Activated CD8-positive, alpha-beta T cell treated with anti-CD3 and anti-CD28 coated beads, Interleukin-2, amount 10 ng/mL, durations not matched to agents 7 days and 5 days (primary cell): ENCODE measurements around the gene PASK. TPM values are rescaled to one million over a fixed set of nuclear protein-coding genes. Genes with fewer than 3 reads are reported as not detected.

Source experiments
- ATAC-seq: fragments of 150-1000 bp; cut with Tn5 transposase; one replicate; pipeline ENCODE4 v1.10.0; 2021; ENCODE audit warnings: moderate library complexity
- CTCF ChIA-PET: fragments of 350-600 bp; sonication (Branson Sonifier 250); formaldehyde crosslinking; loops from one replicate; lab custom pipeline; 2021; ENCODE audit warnings: antibody characterized with exemption; lab: Charles Lee
- POLR2A ChIA-PET: fragments of 350-600 bp; sonication (Branson Sonifier 250); formaldehyde crosslinking; loops from one replicate; lab custom pipeline; 2021; ENCODE audit warnings: antibody characterized with exemption; lab: Charles Lee
- DNase-seq: peaks from one replicate; pipeline ENCODE4 v3.0.0-alpha.2; 2020
- H3K27ac Mint-ChIP-seq: one replicate; pipeline ENCODE4 v1.8.0; 2021; ENCODE audit warnings: mild to moderate bottlenecking, mixed read lengths
- H3K27me3 Mint-ChIP-seq: one replicate; pipeline ENCODE4 v1.8.0; 2021; ENCODE audit warnings: low read depth, mixed read lengths
- H3K36me3 Mint-ChIP-seq: one replicate; pipeline ENCODE4 v1.8.0; 2021; ENCODE audit warnings: low read depth, mixed read lengths
- H3K4me1 Mint-ChIP-seq: one replicate; pipeline ENCODE4 v1.8.0; 2021; ENCODE audit warnings: low read depth, mixed read lengths
- H3K4me3 Mint-ChIP-seq: one replicate; pipeline ENCODE4 v1.8.0; 2021; ENCODE audit warnings: mild to moderate bottlenecking, mixed read lengths
- H3K9me3 Mint-ChIP-seq: one replicate; pipeline ENCODE4 v1.8.0; 2022; ENCODE audit warnings: mixed read lengths; ENCODE audit not compliant: insufficient read depth
- total RNA-seq, 2 experiments: library from RNA; stranded (reverse); gene quantifications; one replicate each; pipeline ENCODE4 v1.2.3, GENCODE V29; 2021

Gene PASK
- total RNA-seq, 2 experiments from 2014 or later = 46.7 to 52.4 TPM

DNA sequence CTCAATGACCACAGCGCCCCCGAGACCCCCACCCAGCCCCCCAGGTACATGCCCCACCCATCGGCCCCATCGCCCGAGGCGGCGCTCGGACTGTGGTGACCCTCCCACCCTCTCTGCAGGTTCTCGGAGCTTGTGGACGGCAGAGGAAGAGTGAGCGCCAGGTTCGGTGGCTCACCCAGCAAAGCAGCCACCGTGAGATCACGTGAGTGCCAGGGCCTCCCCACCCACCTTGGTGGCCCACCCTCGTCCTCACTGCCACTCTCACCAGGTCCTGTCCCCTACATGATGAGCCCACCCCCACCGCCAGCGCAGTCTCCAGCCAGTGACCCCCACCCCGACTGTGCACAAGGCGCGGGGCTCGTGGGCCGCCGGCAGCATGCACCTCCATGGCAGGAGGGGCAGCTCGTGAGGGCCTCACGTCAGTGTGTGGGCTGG lies 77.6 kb downstream of the PASK start:
- no peak overlapping the region for H3K4me3 Mint-ChIP-seq
- POLR2A ChIA-PET = no interaction called here
- ATAC-seq (no peak), DNase-seq (no peak)
- no peaks in the 10 kb centered on the region for H3K36me3 Mint-ChIP-seq
- H3K27me3 Mint-ChIP-seq = no peaks in the 10 kb centered on the region
- H3K27ac Mint-ChIP-seq = no peak overlapping the region
- CTCF ChIA-PET = no interaction called here
- H3K9me3 Mint-ChIP-seq = no peaks in the 10 kb centered on the region
- no peaks in the 10 kb centered on the region for H3K4me1 Mint-ChIP-seq

DNA sequence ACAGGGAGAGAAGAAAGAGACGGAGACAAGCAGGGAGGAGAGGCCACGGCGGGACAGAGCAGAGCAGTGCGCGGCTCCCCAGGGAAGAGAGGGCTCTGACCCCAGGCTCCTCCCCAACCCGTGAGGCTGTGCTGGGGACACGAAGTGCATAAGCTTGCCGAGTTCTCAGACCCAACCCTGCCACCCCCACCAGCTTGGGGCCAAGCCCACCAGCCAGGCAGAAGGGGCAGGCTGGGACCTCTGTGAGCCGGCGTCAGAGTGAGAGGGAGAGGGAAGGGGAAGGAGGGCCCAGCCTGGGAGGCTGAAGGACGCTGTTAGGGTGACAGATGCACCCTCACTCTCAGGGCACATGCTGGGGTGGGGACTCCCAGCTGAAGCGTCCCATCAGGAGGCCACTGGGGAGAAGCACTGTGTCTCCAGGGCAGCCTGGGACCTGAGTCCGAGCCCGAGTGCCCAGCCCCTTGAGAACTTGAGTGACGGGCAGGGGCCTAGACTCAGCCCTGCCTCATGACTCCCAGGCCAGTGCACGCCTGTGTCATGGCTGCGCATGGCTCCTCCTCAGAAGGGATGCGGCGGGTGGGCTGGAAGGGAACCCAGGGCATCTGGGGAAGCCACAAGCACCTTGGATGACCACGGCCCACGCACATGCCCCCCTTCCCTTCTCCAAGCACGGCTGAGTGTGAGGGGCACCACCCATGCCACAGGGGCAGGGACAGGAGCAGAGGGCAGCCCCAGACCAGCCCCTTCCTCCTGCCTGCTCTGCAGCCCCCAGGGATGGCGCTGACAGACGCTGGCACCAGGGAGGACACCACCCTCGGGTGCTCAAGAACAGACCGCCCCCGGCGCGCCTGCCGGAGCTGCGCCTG lies 78.2 kb downstream of the PASK start:
- no peak overlapping the region for H3K4me3 Mint-ChIP-seq
- POLR2A ChIA-PET = no interaction called here
- H3K36me3 Mint-ChIP-seq = no peaks in the 10 kb centered on the region
- H3K27ac Mint-ChIP-seq = no peak overlapping the region
- DNase-seq = no peak
- no peaks in the 10 kb centered on the region for H3K27me3 Mint-ChIP-seq
- H3K4me1 Mint-ChIP-seq = no peaks in the 10 kb centered on the region
- no peaks in the 10 kb centered on the region for H3K9me3 Mint-ChIP-seq
- ATAC-seq = no peak
- CTCF ChIA-PET = no interaction called here

DNA sequence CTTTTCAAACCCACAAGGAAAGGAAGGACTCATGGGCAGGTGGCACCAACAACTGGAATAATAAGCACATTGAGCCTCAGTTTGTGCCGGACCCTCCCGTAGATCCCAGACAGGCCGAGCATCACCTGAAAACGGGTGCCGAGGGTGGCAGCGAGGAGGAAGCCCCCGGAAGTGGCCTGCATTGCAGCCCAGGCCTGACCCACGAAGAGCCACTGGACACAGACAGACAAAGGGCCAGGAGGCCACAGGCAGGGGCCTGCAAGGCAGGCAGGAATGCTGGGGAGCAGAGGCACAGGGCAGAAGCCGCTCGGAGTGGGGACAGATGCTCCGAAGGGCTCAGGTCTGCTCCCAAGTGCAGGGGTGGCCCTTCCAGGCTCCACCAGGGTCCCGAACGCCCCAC lies 78.9 kb downstream of the PASK start:
- no peak for ATAC-seq
- DNase-seq = no peak
- Mint-ChIP-seq H3K27ac (no peak overlapping the region), H3K27me3 (no peaks in the 10 kb centered on the region), H3K9me3 (no peaks in the 10 kb centered on the region), H3K4me3 (no peak overlapping the region), H3K36me3 (no peaks in the 10 kb centered on the region), H3K4me1 (no peaks in the 10 kb centered on the region)
- ChIA-PET POLR2A (no interaction called here), CTCF (no interaction called here)

DNA sequence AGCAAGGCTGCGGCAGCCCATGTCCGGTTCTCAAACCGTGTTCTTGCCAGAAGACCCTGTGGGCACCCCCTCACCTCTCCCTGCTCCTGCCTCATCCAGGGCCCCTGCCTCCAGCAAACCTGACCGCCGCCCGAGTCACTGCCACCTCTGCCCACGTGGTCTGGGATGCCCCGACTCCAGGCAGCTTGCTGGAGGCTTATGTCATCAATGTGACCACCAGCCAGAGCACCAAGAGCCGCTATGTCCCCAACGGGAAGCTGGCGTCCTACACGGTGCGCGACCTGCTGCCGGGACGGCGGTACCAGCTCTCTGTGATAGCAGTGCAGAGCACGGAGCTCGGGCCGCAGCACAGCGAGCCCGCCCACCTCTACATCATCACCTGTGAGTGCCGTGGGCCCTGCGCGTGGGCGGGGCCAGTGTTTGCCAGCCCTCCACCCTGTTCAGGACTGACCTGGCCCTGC lies 79.4 kb downstream of the PASK start:
- DNase-seq (no peak), ATAC-seq (no peak)
- ChIA-PET POLR2A (no interaction called here), CTCF (no interaction called here)
- Mint-ChIP-seq H3K9me3 (no peaks in the 10 kb centered on the region), H3K36me3 (no peaks in the 10 kb centered on the region), H3K27me3 (no peaks in the 10 kb centered on the region), H3K4me3 (no peak overlapping the region), H3K27ac (no peak overlapping the region), H3K4me1 (no peaks in the 10 kb centered on the region)

DNA sequence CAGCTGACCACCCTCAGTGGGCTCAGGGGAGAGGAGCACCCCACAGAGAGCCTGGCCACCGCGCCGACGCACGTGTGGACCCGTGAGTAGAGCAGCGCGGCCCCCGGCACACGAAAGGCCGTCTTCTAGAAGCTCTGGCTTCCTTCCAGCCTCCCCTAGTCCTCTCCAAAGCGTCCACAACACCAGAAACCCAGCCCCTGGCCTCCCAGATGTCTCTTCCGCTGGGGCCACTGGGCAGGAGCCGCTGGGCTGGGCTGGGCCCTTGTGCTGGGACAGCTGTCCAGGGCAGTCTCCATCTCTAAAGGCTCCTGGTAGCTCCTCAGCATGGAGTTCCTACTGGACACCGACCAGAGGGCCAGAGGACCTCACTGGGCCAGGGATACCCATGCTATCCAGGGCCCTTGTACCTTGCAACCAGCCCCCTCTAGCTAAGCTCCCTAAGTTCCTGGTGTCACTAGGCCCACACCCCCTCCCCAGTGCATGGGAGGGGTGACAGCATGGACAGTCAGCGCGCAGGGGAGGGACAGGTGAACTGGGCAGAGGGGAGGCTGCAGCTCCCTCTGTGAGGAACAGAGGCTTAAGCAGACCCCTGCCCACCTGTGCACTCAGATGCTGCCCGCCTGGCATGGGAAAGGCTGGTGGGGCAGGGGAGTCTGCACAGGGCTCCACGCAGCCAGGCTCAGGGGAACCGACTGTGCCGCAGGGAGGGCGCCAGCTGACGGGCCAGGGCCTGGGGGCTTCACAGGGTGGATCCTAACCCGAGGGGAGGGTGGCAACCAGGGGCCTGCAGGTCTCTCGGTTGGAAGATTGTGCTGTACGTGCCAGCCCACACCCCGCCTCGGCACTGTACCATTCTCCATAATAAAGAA lies 80.1 kb downstream of the PASK start:
- Mint-ChIP-seq H3K36me3 (no peaks in the 10 kb centered on the region), H3K9me3 (no peaks in the 10 kb centered on the region), H3K4me3 (no peak overlapping the region), H3K27me3 (no peaks in the 10 kb centered on the region), H3K27ac (no peak overlapping the region), H3K4me1 (no peaks in the 10 kb centered on the region)
- DNase-seq (no peak), ATAC-seq (no peak)
- ChIA-PET CTCF (interaction anchor here (1.9 kb wide), 1 partner anchor 9 kb away, joined by 7 read pairs; no protein-coding TSS in a partner anchor), POLR2A (no interaction called here)

DNA sequence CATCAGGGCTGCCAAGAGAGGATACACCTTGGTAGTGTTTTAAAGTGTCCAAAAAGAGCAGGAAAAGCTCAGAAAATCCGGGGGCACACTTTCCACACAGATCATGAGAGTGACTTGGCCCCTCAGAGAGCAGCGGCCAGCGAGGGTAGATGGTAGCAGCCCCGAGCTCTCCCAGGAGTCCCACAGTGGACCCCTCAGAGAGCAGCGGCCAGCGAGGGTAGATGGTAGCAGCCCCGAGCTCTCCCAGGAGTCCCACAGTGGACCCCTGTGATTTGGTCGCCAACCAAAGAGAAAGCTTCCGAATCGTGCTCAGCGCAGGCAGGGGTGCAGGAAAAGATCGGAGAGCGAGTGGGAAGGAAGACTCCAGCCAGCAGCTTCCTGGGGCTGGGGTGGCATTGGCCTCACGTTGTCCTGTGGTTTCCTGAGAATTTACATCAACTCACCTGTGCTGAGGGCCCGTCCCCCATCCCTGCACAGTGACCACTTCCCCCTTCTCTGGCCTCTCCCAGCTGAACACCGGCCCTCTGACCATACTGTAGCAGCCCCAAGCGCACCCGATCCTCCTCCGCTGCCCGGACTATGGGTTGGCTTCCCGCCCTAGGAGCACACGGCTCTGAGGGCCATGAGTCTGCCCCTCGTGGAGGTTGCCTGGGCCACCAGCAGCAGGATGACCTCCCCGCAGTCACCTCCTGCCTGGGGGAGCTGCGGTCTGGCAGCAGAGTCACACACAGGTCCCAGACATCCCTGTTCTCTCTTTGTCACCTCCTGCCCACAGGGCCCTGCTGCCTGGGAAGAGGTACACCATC lies 80.9 kb downstream of the PASK start:
- DNase-seq (peak; percentile 16), ATAC-seq (no peak)
- Mint-ChIP-seq H3K9me3 (no peaks in the 10 kb centered on the region), H3K36me3 (no peaks in the 10 kb centered on the region), H3K27me3 (no peaks in the 10 kb centered on the region), H3K4me3 (no peak overlapping the region), H3K4me1 (no peaks in the 10 kb centered on the region), H3K27ac (no peak overlapping the region)
- CTCF ChIA-PET = interaction anchor here (1.9 kb wide), 1 partner anchor 10 kb away, joined by 7 read pairs; no protein-coding TSS in a partner anchor
- POLR2A ChIA-PET = no interaction called here

DNA sequence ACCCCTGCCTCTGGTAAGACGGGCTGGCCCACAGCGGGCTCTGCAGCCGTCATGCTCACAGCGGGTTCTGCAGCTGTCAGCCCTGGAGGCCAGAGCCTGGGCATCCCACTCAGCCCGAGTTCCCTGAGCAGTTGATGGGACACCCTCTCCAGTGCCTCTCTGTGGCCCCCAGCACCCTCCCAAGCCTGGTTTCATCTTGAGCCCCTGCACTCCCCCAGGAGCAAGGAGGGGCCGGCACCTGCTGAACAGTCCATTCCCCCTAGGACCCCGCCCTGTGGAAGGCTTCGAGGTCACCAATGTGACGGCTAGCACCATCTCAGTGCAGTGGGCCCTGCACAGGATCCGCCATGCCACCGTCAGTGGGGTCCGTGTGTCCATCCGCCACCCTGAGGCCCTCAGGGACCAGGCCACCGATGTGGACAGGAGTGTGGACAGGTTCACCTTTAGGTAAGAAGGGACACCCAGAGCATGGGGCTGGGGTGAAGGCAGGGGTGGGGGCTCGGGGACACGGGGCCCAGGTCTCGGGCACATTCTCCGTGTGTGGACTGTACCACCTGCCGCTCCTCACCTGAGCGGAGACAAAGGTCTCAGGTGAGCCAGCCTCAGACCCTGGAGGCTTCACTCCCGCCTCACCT lies 81.7 kb downstream of the PASK start:
- CTCF ChIA-PET = interaction anchor here (1.9 kb wide), 1 partner anchor 11 kb away, joined by 7 read pairs; no protein-coding TSS in a partner anchor

DNA sequence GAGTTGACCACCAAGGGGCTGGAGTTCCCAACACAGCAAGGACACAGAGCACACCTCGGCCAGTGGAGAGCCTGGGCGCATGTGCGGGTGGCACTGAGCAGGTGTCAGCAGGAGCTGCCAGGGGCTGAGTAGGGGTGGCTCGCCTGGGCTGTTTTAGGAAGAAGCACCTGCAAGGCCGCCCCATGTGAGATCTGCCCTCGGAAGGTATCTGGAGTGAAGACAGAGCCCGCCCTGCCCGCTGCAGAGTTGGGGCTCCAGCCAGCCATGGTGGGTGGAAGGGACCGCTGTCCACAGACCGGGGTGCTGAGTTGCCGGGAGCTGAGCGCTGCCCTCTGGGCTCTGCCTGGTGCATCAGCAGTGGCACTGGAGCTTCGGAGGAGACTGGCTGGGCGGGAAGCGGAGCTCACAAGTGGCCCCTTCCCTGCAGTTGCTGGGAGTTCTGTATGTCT lies 82.4 kb downstream of the PASK start:
- Mint-ChIP-seq H3K27me3 (no peaks in the 10 kb centered on the region), H3K4me3 (no peak overlapping the region), H3K27ac (no peak overlapping the region), H3K9me3 (no peaks in the 10 kb centered on the region), H3K4me1 (no peaks in the 10 kb centered on the region), H3K36me3 (no peaks in the 10 kb centered on the region)
- DNase-seq = peak; percentile 20
- ATAC-seq = no peak
- CTCF ChIA-PET = no interaction called here
- POLR2A ChIA-PET = interaction anchor here (0.5 kb wide), 1 partner anchor 211 kb away, joined by 4 read pairs; no protein-coding TSS in a partner anchor

More for the DNA sequence above, 81.7 kb downstream of the PASK start:
- no peak for ATAC-seq
- POLR2A ChIA-PET = no interaction called here
- DNase-seq = peak; percentile 17
- H3K27ac Mint-ChIP-seq = no peak overlapping the region
- no peaks in the 10 kb centered on the region for H3K9me3 Mint-ChIP-seq
- H3K4me1 Mint-ChIP-seq = no peaks in the 10 kb centered on the region
- H3K27me3 Mint-ChIP-seq = no peaks in the 10 kb centered on the region
- no peaks in the 10 kb centered on the region for H3K36me3 Mint-ChIP-seq
- H3K4me3 Mint-ChIP-seq = no peak overlapping the region

DNA sequence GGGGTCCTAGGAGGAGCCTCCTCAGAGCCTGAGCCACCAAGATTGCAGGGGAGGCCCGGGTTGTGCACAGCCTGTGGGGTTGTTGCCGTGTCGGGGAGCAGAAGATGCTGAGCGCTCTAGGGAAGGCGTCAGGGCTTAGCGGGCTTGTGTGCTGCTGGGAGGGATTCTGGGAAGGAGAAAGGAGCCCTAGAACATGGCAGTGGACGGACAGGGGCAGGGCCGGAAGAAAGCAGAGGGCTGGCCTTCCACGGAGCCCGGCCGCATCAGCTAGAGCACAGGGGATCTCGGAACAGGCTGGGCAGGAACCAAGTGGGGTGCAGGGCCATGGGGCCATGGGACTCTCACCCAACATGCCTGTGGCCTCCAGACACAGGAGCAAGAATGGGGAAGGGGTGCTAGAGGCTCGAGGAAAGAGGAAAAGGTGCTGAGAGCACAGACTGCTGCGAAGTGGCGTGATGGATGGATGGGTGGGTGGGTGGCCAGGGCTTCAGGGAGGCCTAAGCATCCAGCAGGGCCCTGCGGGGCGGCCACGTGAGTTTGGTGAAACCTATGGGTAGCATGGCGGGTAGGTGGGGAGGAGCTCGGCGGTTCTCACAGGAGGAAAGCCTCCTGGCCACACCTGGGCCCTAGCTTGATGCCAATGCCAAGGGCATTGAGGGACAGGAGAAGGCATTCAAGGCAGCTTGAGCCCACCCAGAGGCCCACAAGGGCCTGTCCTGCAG lies 82.9 kb downstream of the PASK start:
- CTCF ChIA-PET = no interaction called here
- H3K36me3 Mint-ChIP-seq = no peaks in the 10 kb centered on the region
- POLR2A ChIA-PET = interaction anchor here (0.5 kb wide), 1 partner anchor 211 kb away, joined by 4 read pairs; no protein-coding TSS in a partner anchor
- ATAC-seq (no peak), DNase-seq (peak; percentile 17)
- no peak overlapping the region for H3K27ac Mint-ChIP-seq
- no peak overlapping the region for H3K4me3 Mint-ChIP-seq
- H3K27me3 Mint-ChIP-seq = no peaks in the 10 kb centered on the region
- no peaks in the 10 kb centered on the region for H3K9me3 Mint-ChIP-seq
- H3K4me1 Mint-ChIP-seq = no peaks in the 10 kb centered on the region

DNA sequence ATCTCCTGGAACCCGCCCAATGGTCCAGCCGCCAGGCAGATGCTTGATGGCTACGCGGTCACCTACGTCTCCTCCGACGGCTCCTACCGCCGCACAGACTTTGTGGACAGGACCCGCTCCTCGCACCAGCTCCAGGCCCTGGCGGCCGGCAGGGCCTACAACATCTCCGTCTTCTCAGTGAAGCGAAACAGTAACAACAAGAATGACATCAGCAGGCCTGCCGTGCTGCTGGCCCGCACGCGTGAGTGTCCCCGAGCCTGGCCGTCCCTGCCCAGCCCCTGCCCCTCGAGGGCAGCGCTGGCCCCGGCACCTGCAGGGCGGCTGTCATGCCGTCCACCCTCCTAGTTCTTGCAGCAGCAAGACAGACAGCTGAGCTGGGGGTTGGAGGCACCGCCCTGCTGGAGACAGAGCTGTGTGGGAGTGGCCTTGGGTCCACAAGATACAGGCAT lies 83.9 kb downstream of the PASK start:
- CTCF ChIA-PET = no interaction called here
- Mint-ChIP-seq H3K27ac (no peak overlapping the region), H3K36me3 (no peaks in the 10 kb centered on the region), H3K27me3 (no peaks in the 10 kb centered on the region), H3K9me3 (no peaks in the 10 kb centered on the region), H3K4me1 (no peaks in the 10 kb centered on the region), H3K4me3 (no peak overlapping the region)
- DNase-seq (peak; percentile 19), ATAC-seq (no peak)
- POLR2A ChIA-PET = no interaction called here
